Urinary bladder (tissue), 4 donors: ENCODE results near the gene P2RY2. TPM values are rescaled to one million over a fixed set of nuclear protein-coding genes. Genes with fewer than 3 reads are reported as not detected.

Experiments
- DNase-seq: peaks from one replicate; pipeline ENCODE4 v3.0.0-alpha.2; 2015; ENCODE audit errors: extremely low spot score
- H3K27ac ChIP-seq: one replicate; pipeline ENCODE4 v1.5.1; 2013; ENCODE audit warnings: low read depth, mild to moderate bottlenecking, moderate library complexity
- H3K36me3 ChIP-seq: one replicate; pipeline ENCODE4 v1.6.1; 2013; ENCODE audit warnings: mild to moderate bottlenecking, moderate library complexity; ENCODE audit not compliant: insufficient read depth
- H3K4me1 ChIP-seq: one replicate; pipeline ENCODE4 v1.6.1; 2013; ENCODE audit warnings: mild to moderate bottlenecking, moderate library complexity; ENCODE audit not compliant: insufficient read depth
- H3K4me3 ChIP-seq: one replicate; pipeline ENCODE4 v1.5.1; 2013; ENCODE audit warnings: low read depth, low read length
- WGBS: extraction: QIAGEN DNeasy Blood & Tissue Kit; methylation state at CpG from one replicate; pipeline ENCODE4 v1.1.7; 2013; 5-methylcytosine and 5-hydroxymethylcytosine counted together
- polyA plus RNA-seq: library from polyadenylated mRNA; stranded (reverse); fragments of 200-250 nt; gene quantifications from one replicate; pipeline ENCODE4 v1.2.3, GENCODE V29; 2013
- total RNA-seq: library from RNA; depleted of rRNA; stranded (reverse); fragments of >200 nt; gene quantifications from one replicate; pipeline ENCODE4 v1.2.3, GENCODE V29; 2014
- donor health status: healthy with polysubstance abuse.
- donor health status: healthy.

The P2RY2 gene
- total and polyA plus RNA-seq, 2 donors = 1.8 to 2.3 TPM

DNA sequence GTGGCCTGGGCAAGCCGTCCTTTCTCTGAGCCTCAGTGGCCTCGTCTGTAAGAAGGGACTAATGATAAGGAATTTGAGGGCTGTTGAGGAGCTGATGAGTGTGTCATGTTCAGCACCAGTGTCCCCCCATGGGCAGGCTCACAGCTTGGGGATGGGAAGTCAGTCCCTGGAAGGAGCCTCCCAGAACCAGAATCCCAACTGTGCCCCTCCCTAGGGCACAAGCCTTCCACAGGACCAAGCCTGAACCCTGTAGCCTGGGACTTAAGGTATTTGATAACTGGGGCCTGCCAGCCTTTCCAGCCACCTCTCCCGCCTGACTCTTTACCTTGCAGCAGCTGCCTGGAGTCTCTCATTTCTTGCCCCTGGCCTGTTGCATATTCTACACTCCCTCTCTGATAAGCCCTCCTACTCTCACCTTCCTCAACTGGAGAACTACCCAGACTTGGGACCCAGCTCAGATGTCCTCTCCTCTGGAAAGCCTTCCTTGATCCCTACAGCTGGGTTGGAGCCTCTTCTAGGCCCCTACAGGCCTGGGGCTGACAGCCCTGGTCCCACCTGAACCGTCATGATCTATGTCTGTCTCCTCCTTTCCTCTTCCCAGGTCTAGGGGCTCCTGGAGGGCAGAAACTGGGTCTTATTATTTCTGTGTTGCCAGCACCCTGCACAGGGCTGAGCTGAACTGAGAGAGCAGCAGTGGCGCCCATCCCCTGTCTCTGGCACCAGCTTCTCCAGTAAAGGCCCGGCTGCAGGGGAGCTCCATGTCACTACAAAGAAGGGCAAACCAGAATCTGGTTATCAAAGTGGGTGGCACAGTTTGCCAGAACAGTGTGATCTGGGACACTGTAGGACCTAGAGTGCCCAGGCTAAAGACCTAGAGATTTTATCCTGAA is 1.6 kb downstream of the P2RY2 start:
- Histone ChIP-seq H3K4me3 (no peak overlapping the region), H3K27ac (no peak overlapping the region), H3K4me1 (no peaks in the 10 kb centered on the region), H3K36me3 (no peaks in the 10 kb centered on the region)
- DNase-seq = no peak
- 89% methylated on average over 6 of the region's 6 CpGs for WGBS

DNA sequence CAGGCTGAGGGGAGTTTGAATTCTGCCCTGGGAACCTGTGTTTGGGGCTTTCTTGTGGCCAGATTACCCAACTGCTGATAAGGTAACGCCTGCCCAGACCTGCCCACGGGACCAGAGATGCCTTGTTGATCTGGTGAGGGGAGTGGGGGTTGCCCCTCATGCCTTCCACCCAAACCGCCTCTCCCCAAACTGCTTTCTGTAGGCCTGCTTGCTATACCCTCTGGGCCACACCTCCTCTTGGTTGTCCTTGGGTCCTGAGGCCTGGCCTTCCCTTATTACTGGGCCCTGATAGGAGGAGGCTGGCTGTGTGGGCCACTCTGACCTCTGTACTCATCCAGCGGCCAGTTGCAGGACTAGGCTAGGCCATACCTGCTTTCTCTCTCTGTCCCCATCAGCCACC is 3.4 kb downstream of the P2RY2 start:
- no peak overlapping the region for H3K4me3 ChIP-seq
- DNase-seq = no peak
- H3K27ac ChIP-seq = no peak overlapping the region
- no peaks in the 10 kb centered on the region for H3K4me1 ChIP-seq
- 86% methylated on average over 4 of the region's 4 CpGs for WGBS
- H3K36me3 ChIP-seq = no peaks in the 10 kb centered on the region

DNA sequence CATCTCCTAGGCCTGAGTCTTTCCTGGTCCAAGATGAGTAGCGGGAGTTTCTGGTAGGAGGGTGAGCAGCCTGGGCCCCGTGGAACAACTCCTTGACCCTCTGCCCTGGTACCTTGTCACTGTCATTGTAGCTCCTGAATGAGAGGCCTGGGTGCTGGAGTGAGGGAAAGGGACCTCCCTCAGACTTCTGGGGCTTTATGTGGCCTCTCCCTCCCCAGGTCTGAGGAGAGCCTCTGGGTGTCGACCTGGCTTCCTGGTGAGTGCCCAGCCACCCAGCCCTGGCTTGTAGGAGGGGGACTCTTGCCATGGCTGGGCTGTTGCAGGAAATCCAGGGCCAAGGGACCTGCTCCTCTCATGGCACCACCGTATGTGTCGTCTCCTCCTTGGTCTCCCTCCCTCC is 3.9 kb downstream of the P2RY2 start:
- no peak for DNase-seq
- WGBS = 92% methylated on average over 5 of the region's 5 CpGs
- Histone ChIP-seq H3K27ac (no peak overlapping the region), H3K4me3 (no peak overlapping the region), H3K36me3 (no peaks in the 10 kb centered on the region), H3K4me1 (no peaks in the 10 kb centered on the region)

DNA sequence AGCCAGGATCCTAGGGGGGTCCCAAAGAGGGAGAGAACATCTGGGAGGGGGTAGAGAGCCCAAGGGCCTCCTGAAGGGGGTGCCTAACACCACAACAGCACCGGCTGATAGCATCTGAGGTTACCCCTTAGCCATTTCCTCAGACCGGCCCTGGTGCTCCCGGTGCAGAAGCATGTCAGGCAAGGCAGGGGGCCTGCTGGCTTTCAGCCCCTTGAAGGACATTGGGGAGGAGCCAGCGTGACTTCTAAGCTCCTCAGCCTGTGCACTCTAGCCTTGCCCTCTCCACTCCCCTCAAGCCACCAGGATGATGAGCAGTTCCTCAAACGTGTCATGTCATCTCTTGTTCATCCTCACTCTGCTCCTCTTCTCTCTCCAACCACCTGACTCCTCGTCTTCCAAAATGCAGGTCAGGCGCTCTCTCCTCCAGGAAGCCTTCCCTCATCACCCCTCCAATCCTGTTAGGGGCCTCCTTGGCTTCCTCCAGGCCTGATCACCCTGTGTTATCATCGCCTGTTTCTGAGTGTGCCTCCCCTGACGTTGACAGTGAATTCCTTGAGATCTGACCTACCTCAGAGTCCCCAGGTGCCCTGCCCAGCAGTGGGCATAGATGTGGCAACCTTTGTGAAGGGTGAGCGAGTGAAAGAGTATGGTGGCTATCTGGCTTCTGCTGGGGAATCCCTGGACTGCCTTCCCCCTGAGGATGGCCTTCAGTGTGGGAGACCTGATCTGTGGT is 6.1 kb downstream of the P2RY2 start:
- Histone ChIP-seq H3K36me3 (no peaks in the 10 kb centered on the region), H3K27ac (no peak overlapping the region), H3K4me1 (no peaks in the 10 kb centered on the region), H3K4me3 (no peak overlapping the region)
- DNase-seq = no peak
- WGBS = 76% methylated on average over 10 of the region's 10 CpGs

DNA sequence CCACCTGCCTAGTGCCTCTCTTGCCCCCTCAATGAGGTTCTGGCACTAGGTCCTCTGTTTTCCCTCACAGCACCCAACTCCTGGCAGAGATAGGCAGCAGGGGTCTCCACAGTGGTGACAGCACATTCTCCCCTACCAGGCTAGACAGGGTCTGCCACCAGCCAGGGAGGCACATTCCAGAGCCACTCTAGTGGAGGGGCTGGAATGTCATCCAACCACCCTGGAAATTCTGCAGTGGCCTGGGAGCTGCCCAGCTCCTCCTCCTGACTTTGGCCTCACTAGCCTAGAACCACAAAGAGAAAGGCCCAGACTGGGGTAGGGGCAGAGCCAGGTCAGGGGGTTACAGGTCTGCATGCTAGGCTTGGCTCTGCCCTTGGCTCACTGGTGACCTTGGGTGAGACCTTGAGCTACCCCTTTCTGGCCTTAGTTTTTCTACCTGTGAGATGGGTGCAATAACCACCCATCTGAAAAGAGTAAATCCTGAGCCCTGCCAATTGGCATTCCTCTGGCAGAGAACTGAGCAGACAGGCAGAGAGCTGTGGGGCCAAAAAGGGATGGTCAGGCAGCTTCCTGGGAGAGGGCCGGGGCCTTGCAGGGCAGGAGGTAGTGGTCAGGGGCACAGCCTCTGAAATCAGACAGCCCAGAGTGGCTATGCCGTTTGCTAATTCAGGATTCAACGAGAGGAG is 7.1 kb downstream of the P2RY2 start:
- no peak for DNase-seq
- Histone ChIP-seq H3K27ac (no peak overlapping the region), H3K36me3 (no peaks in the 10 kb centered on the region), H3K4me1 (no peaks in the 10 kb centered on the region), H3K4me3 (no peak overlapping the region)
- 68% methylated on average over 3 of the region's 3 CpGs for WGBS

DNA sequence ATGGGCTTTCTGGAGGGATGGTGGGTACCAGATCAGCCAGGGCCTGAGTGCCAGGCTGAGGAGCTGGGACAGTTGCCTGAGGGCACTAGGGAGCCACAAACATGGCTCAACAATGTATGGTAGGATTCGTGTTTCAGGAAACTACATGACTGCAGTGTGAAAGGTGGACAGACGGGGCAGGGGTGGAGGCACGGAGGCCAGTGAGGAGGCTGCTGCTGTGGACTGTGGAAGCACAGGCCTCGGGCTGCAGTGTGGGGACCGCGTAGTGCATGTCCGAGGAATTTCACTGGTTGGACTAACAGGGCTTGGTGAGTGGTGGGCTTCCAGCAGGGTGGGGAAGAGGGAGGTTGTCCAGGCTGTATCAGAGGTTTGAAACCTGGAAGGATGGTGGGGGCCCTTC is 7.8 kb downstream of the P2RY2 start:
- WGBS = 96% methylated on average over 7 of the region's 7 CpGs
- Histone ChIP-seq H3K36me3 (no peaks in the 10 kb centered on the region), H3K4me1 (no peaks in the 10 kb centered on the region), H3K27ac (no peak overlapping the region), H3K4me3 (no peak overlapping the region)
- DNase-seq = no peak

DNA sequence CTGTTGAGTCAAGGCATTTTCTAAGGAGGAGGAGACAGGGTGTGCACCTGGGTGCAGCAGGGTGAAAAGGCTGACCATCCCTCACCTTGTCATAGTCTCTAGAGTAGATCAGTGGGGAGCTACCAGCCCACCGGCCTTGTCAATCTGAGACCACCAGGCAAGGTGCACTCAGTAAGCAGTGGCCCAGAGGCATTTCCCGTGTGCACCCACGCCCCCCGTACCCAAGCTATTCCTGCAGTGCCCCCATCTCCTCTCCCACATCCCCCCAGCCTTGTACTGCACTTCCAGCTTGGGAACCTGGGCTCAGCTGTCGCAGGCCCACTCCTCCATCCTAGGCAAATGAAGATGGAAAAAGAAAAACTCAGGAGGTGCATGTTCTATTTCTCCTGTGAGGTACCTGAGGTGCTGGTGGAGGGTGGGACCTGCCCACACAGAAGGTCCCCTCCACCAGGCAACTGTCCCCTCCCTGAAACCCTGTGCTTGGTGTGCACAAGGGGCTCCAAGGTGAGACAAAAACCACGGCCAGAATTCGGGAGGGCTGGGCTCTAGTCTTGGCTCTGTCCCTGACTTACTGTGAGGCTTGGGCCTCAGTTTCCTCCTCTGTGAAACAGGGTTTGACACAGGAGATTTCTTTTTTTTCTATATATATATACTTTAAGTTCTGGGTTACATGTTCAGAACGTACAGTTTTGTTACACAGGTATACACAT is 8.4 kb downstream of the P2RY2 start:
- no peaks in the 10 kb centered on the region for H3K36me3 ChIP-seq
- 88% methylated on average over 8 of the region's 8 CpGs for WGBS
- no peak overlapping the region for H3K4me3 ChIP-seq
- no peak for DNase-seq
- no peak overlapping the region for H3K27ac ChIP-seq
- H3K4me1 ChIP-seq = no peaks in the 10 kb centered on the region

DNA sequence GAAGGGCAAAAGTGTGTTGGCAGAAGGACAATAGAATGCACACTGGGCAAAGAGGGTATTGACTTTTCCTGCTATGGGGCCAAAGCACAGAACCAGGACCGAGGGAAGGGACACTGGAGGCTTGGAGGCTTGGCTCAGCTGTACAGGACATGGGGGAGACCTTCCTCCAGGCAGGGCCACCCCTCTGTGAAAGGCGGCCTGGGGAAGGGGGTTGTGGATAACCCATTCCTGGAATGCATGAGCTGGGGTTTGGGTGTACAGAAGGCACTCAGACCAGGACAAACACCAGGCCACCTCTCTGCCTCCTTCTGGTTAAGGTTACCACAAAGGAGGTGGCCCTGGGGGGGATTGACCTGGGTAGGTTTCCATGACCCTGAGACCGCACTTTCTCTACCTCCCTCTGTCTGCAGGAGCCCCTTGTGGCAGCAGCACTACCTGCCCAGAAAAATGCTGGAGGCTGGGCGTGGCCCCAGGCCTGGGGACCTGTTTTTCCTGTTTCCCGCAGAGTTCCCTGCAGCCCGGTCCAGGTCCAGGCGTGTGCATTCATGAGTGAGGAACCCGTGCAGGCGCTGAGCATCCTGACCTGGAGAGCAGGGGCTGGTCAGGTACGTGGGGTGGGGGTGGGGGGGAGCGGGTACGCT is 9.6 kb downstream of the P2RY2 start:
- DNase-seq = peak; percentile 62

DNA sequence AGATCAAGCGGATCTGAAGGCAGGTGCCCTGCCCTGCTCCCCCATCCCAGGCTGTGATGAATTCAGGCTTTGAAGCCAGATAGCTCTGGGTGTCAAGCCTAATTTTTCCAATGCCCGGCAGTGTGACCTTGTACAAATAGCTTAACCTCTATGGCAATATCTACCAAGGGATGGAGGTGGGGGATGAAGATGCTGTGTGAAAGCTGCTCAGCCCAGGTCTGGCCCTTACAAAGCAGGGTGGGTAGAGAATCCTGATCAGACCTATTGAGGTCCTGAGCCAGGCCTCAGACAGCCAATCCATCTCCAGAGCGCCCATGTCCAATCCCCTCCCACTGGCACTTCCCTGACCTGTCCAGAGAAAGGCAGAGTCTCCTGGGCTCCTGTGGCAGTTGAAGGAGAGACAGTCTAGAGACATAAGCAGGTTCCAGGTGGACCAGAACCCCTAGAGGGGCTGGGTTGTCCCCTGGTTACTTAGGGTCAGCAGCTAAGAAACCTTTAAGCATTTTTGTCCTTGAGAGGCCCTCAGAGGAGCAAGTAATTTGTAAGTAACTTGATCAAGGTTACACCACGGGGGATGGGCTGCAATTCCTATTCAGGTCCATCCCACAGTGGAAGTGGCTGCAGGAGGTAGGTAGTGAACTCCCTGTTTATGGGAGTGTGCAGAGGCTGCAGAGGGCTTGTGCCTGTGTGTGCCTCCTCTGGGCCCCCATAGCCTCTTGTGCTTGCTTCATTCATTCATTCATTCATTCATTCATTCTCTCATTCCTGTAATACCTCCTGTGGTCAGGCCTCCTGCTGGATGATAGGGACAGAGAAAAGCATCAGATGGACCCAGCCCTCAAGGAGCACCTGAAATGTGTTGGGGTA is 10.4 kb downstream of the P2RY2 start:
- Histone ChIP-seq H3K4me3 (no peak overlapping the region), H3K4me1 (no peaks in the 10 kb centered on the region), H3K27ac (no peak overlapping the region), H3K36me3 (no peaks in the 10 kb centered on the region)
- DNase-seq = no peak
- WGBS = 83% methylated on average over 4 of the region's 4 CpGs

More for the DNA sequence above, 9.6 kb downstream of the P2RY2 start:
- Histone ChIP-seq H3K4me1 (no peaks in the 10 kb centered on the region), H3K36me3 (no peaks in the 10 kb centered on the region), H3K4me3 (no peak overlapping the region), H3K27ac (peak overlapping the region; percentile 49)
- WGBS = 71% methylated on average over 12 of the region's 12 CpGs

DNA sequence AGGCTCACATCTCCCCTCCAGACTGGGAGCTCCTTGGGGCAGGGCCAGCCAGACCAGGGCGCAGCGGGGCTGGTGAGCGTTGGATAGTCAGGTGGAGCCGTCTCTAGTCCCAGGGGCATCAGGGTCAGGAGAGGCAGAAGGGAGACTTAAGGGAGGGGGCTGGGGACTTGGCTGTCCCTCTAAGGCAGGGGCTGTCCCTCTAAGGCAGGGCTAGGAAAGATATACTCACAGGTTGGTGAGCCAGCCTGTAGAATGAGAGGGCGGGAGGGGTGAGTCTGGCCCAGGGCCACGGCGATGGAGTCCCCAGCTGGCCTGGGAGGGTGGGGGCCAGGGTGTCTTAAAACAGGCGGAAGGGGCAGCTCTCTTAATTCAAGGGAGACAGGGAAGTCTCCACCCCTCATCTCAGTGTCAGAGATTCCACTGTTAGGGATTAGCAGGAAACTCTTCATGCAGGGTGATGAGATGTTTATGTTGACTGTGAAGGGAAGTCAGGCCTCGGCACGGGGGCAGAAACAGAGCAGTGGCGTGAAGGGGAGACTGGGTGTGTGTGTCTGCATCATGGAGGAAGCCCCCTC is 11.3 kb downstream of the P2RY2 start:
- 44% methylated on average over 11 of the region's 11 CpGs for WGBS
- no peaks in the 10 kb centered on the region for H3K36me3 ChIP-seq
- DNase-seq = no peak

DNA sequence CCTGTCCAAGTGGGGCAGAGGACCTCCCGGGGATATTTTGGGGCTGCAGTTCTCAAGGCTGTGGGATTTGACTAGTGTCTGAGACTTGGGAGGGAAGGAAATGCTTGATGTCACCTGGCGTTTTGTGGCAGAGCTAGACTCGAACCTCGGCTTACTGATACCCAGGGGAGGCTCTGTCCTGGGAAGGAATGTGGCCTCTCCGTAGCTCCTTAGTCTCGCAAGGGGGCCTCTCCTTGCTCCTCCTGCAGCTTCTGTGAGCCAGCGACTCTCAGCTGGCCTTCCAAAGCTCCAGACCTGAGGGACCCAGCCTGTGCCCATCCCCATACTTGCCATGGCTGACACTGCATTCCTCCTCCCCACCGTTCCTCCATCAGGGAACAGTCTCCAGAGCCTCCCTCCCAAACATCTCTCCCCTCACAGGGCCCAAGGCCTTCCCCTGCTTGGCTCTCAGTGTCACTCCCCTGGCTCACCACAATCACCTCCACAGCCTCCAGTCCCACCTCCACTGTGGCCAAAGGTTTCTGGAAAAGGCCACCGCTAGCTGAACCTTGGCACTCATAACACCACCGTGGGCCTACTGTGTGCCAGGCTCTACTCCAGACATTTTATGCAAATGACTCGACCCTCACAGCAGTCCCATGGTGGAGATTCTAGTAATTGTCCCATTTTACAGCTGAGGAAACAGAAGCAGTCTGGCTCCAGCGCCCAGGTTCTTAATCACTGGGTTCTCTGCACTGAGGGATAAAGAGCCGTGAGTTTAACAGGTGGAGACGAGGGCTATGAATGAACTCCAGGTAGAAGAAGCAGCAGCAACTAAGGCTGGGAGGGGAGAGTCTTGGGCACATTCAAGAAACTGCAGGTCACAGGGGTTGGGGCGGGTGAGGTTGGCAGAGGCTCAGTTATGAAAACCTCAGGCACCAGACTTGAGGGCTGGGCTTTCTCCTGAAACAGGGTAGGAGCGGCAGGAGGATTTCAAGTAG is 12.1 kb downstream of the P2RY2 start:
- H3K4me3 ChIP-seq = no peak overlapping the region
- WGBS = 70% methylated on average over 16 of the region's 16 CpGs
- H3K36me3 ChIP-seq = no peaks in the 10 kb centered on the region
- no peak overlapping the region for H3K27ac ChIP-seq
- no peaks in the 10 kb centered on the region for H3K4me1 ChIP-seq
- no peak for DNase-seq

More for the DNA sequence above, 11.3 kb downstream of the P2RY2 start:
- H3K27ac ChIP-seq = no peak overlapping the region
- H3K4me1 ChIP-seq = no peaks in the 10 kb centered on the region
- H3K4me3 ChIP-seq = no peak overlapping the region
